Neuronal stem cell (in vitro differentiated cells): ENCODE results near the gene FHIT.

ENCODE experiments used
- DNase-seq: peaks from one replicate; pipeline ENCODE4 v3.0.0-alpha.2; 2013; ENCODE audit warnings: low spot score
- H2AFZ ChIP-seq: one replicate; pipeline ENCODE4 v1.6.1; 2013; ENCODE audit warnings: mild to moderate bottlenecking, low read length, inconsistent platforms
- H2AK5ac ChIP-seq: 2 replicates; pipeline ENCODE4 v1.6.1; 2013; ENCODE audit warnings: low read depth, mild to moderate bottlenecking, inconsistent platforms, low read length, moderate library complexity, mixed read lengths
- H2BK120ac ChIP-seq: 2 replicates; pipeline ENCODE4 v1.6.1; 2013; ENCODE audit warnings: low read depth, mild to moderate bottlenecking, inconsistent platforms, low read length, moderate library complexity, mixed read lengths
- H2BK12ac ChIP-seq: one replicate; pipeline ENCODE4 v1.6.1; 2013; ENCODE audit warnings: low read length, inconsistent platforms
- H2BK15ac ChIP-seq: 2 replicates; pipeline ENCODE4 v1.6.1; 2013; ENCODE audit warnings: mild to moderate bottlenecking, low read length, inconsistent platforms, mixed read lengths
- H2BK5ac ChIP-seq: one replicate; pipeline ENCODE4 v1.6.1; 2013; ENCODE audit warnings: inconsistent platforms, mild to moderate bottlenecking, low read length, moderate library complexity
- H3K14ac ChIP-seq: one replicate; pipeline ENCODE4 v1.6.1; 2013; ENCODE audit warnings: low read length, inconsistent platforms
- H3K18ac ChIP-seq: 2 replicates; pipeline ENCODE4 v1.6.1; 2013; ENCODE audit warnings: low read length, inconsistent platforms
- H3K23ac ChIP-seq: 2 replicates; pipeline ENCODE4 v1.6.1; 2013; ENCODE audit warnings: low read depth, mild to moderate bottlenecking, mixed read lengths, low read length, inconsistent platforms; ENCODE audit not compliant: poor library complexity
- H3K27ac ChIP-seq: replicated peaks from 3 replicates; pipeline ENCODE4 v1.5.1; 2013; ENCODE audit warnings: low read length, inconsistent platforms
- H3K27me3 ChIP-seq, 3 experiments: 2 replicates each; pipeline ENCODE4 v1.6.1; 2013; ENCODE audit warnings: low read length in 3 of 3, mild to moderate bottlenecking in 2 of 3, inconsistent platforms in 1 of 3, low read depth in 1 of 3, mixed read lengths in 1 of 3, moderate library complexity in 1 of 3; ENCODE audit not compliant: control insufficient read depth in 3 of 3, insufficient read depth in 3 of 3
- H3K36me3 ChIP-seq, 2 donors: replicated peaks in 1 of 2; 2 replicates each; pipeline ENCODE4 v1.6.1; 2013; ENCODE audit warnings: low read length in 2 of 2; ENCODE audit not compliant: control insufficient read depth in 2 of 2, insufficient read depth in 2 of 2
- H3K4ac ChIP-seq: 2 replicates; pipeline ENCODE4 v1.6.1; 2013; ENCODE audit warnings: inconsistent platforms, mild to moderate bottlenecking, low read length, moderate library complexity
- H3K4me1 ChIP-seq, 2 donors: 1 replicate in 1 of 2; 2 replicates in 1 of 2; pipeline ENCODE4 v1.6.1; 2013; ENCODE audit warnings: low read length in 2 of 2, low read depth in 1 of 2; ENCODE audit not compliant: control insufficient read depth in 2 of 2, insufficient read depth in 1 of 2
- H3K4me2 ChIP-seq: one replicate; pipeline ENCODE4 v1.6.1; 2013; ENCODE audit warnings: mild to moderate bottlenecking, low read length, inconsistent platforms; ENCODE audit not compliant: insufficient read depth, poor library complexity, severe bottlenecking
- H3K4me3 ChIP-seq, 2 donors: 2 replicates each; pipeline ENCODE4 v1.5.1; 2013; ENCODE audit warnings: low read length in 2 of 2, mild to moderate bottlenecking in 2 of 2, inconsistent platforms in 1 of 2, moderate library complexity in 1 of 2
- H3K79me1 ChIP-seq: one replicate; pipeline ENCODE4 v1.6.1; 2013; ENCODE audit warnings: low read depth, mild to moderate bottlenecking, inconsistent platforms, low read length, moderate library complexity
- H3K9ac ChIP-seq: one replicate; pipeline ENCODE4 v1.6.1; 2013; ENCODE audit warnings: mild to moderate bottlenecking, low read depth, low read length, inconsistent platforms; ENCODE audit not compliant: poor library complexity
- H3K9me3 ChIP-seq, 2 donors: replicated peaks in 1 of 2; 2 replicates each; pipeline versions ENCODE3 to v1.6.1; 2013; ENCODE audit warnings: low read length in 2 of 2, mild to moderate bottlenecking in 2 of 2, inconsistent platforms in 1 of 2, low read depth in 1 of 2, mixed read lengths in 1 of 2, moderate library complexity in 1 of 2; ENCODE audit not compliant: control insufficient read depth in 2 of 2, insufficient read depth in 1 of 2
- H4K8ac ChIP-seq: one replicate; pipeline ENCODE4 v1.6.1; 2013; ENCODE audit warnings: low read depth, mild to moderate bottlenecking, inconsistent platforms, low read length, moderate library complexity
- H4K91ac ChIP-seq: one replicate; pipeline ENCODE4 v1.6.1; 2013; ENCODE audit warnings: low read length, low read depth, mild to moderate bottlenecking, inconsistent platforms; ENCODE audit not compliant: poor library complexity
- WGBS, 2 donors: extraction: QIAGEN DNeasy Blood & Tissue Kit; methylation state at CpG; one replicate each; pipeline ENCODE4 v1.1.7; 2013; ENCODE audit warnings: missing lambda C conversion rate in 2 of 2, mixed read lengths in 1 of 2; ENCODE audit not compliant: insufficient read length in 2 of 2, insufficient replicate concordance in 1 of 2; ENCODE audit errors: extremely low coverage in 2 of 2; 5-methylcytosine and 5-hydroxymethylcytosine counted together

FHIT gene

DNA sequence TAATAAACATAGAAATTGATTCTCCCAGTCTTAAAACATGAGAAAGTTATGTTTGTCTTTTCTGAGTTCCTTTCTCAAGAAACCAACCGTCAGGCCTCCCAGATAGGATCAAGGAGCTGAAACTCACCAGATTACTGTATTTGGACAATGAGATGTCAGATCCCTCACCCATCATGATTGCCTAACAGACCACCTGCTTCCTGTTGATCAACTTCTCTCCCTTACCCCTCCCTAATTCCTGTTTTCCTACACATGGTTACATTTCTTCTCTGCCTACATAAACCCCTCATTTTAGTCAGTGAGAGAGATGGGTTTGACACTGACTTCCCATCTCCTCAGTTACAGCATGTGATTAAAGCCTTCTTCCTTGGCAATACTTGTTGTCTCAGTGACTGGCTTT, 917.5 kb downstream of the FHIT start:
- H2BK5ac ChIP-seq = no peak overlapping the region
- DNase-seq = no peak
- no peak overlapping the region for H3K18ac ChIP-seq
- H2AK5ac ChIP-seq = no peak overlapping the region
- H3K79me1 ChIP-seq = no peaks in the 10 kb centered on the region
- no peaks in the 10 kb centered on the region for H3K9me3 ChIP-seq
- H3K27me3 ChIP-seq = no peaks in the 10 kb centered on the region
- no peak overlapping the region for H3K14ac ChIP-seq
- no peak overlapping the region for H3K23ac ChIP-seq
- H4K91ac ChIP-seq = no peak overlapping the region
- no peak overlapping the region for H3K4me3 ChIP-seq
- H3K9ac ChIP-seq = no peak overlapping the region
- no peak overlapping the region for H2BK15ac ChIP-seq
- no peak overlapping the region for H3K4ac ChIP-seq
- no peaks in the 10 kb centered on the region for H3K36me3 ChIP-seq
- no peak overlapping the region for H4K8ac ChIP-seq
- H3K27ac ChIP-seq = no peak overlapping the region
- no peak overlapping the region for H3K4me2 ChIP-seq
- no peaks in the 10 kb centered on the region for H3K4me1 ChIP-seq
- H2BK120ac ChIP-seq = no peak overlapping the region
- H2AFZ ChIP-seq = no peak overlapping the region
- no CpG with 5 or more reads among the region's 1 CpG for WGBS, 2 donors
- no peak overlapping the region for H2BK12ac ChIP-seq

DNA sequence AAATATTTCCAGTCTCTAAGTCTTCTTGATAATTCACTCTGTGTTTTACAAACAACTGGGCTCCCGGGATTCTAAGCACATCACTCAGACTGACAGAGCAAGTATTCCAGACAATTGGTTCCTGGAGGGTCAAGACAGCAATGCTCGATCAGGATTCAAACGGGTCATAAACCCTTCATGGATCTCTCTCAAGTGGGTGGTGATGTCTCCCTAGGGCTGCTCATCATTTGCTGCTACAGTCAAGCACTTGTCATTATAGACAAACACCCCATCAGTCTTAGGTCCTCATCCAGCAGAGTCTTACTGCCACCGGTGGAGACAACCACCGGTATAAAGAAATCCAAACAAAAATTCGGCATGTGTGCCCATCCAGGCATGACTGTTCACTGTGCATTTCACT, 921.1 kb downstream of the FHIT start:
- WGBS, 2 donors = no CpG with 5 or more reads among the region's 6 CpGs
- no peak overlapping the region for H4K8ac ChIP-seq
- H3K9ac ChIP-seq = no peak overlapping the region
- no peak overlapping the region for H3K4ac ChIP-seq
- no peak overlapping the region for H2BK15ac ChIP-seq
- no peaks in the 10 kb centered on the region for H3K36me3 ChIP-seq
- no peak overlapping the region for H3K27ac ChIP-seq
- H3K4me3 ChIP-seq = no peak overlapping the region
- no peak overlapping the region for H3K14ac ChIP-seq
- H2AK5ac ChIP-seq = no peak overlapping the region
- no peak overlapping the region for H2BK120ac ChIP-seq
- H3K4me1 ChIP-seq = peaks cover 0 to 3% of the 10 kb centered on the region in 2 donors
- no peak overlapping the region for H2BK5ac ChIP-seq
- H3K27me3 ChIP-seq = no peaks in the 10 kb centered on the region
- H3K18ac ChIP-seq = no peak overlapping the region
- no peak overlapping the region for H4K91ac ChIP-seq
- H2AFZ ChIP-seq = no peak overlapping the region
- no peak for DNase-seq
- H2BK12ac ChIP-seq = no peak overlapping the region
- H3K23ac ChIP-seq = no peak overlapping the region
- no peaks in the 10 kb centered on the region for H3K9me3 ChIP-seq
- no peak overlapping the region for H3K4me2 ChIP-seq
- H3K79me1 ChIP-seq = no peaks in the 10 kb centered on the region

DNA sequence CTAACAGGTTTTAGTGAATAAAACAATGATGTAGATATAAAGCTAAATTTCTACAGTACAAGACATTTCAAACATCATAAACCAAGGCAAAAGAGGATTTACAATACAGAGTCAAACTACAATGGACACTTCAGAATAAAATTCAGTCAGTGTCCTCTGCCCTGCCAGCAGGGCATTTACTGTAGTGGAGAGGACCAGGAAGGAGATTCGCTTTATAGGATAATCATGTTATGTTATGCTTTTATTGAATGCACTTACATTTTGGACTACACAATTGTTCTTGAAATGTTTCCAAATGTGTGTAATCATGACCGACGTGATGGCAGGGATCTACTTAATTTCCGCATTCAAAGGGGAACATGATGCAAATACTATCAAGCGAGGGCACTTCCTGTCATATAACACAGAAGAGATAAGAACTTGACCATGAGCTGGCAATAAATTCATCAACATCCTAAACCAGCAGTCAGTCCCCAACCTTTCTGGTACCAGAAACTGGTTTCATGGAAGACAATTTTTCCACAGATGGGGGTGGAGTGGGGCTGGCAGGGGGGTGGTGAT, 925.6 kb downstream of the FHIT start:
- Histone ChIP-seq H2BK12ac (no peak overlapping the region), H3K36me3 (no peaks in the 10 kb centered on the region)

DNA sequence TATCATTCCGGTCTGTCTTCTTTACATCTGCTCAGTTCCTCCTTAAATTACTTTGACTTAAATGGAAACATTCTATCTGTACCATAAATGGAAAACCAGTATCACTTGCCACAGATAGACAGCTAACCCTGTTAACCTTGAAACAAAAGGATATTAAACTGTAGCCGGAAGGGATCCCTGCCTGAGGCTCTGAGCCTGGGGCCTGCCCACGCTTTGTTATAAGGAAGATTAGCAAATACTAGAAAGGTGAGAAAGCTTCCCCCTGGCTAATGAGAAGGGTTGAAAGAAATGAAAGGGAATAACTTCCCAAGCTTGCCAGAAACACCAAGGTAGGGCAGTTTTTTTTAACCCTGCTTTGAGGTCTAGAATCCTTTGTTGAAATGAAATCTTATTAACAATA, 927.6 kb downstream of the FHIT start:
- Histone ChIP-seq H2AFZ (no peak overlapping the region), H3K27ac (no peak overlapping the region), H3K36me3 (no peaks in the 10 kb centered on the region), H2BK120ac (no peak overlapping the region), H2BK5ac (no peak overlapping the region), H3K4me2 (no peak overlapping the region), H4K91ac (no peak overlapping the region), H2BK15ac (no peak overlapping the region), H3K4ac (no peak overlapping the region), H3K9me3 (no peaks in the 10 kb centered on the region), H3K4me1 (peaks cover 0 to 5% of the 10 kb centered on the region in 2 donors), H3K23ac (no peak overlapping the region), H2AK5ac (no peak overlapping the region), H3K18ac (no peak overlapping the region), H3K14ac (no peak overlapping the region), H4K8ac (no peak overlapping the region), H2BK12ac (no peak overlapping the region), H3K79me1 (no peaks in the 10 kb centered on the region), H3K9ac (no peak overlapping the region), H3K27me3 (no peaks in the 10 kb centered on the region), H3K4me3 (no peak overlapping the region)
- DNase-seq = peak; percentile 3
- WGBS, 2 donors = no CpG with 5 or more reads among the region's 3 CpGs

More for the DNA sequence above, 925.6 kb downstream of the FHIT start:
- H3K4me3 ChIP-seq = no peak overlapping the region
- H2BK120ac ChIP-seq = no peak overlapping the region
- H2AK5ac ChIP-seq = no peak overlapping the region
- H3K9ac ChIP-seq = no peak overlapping the region
- no peaks in the 10 kb centered on the region for H3K27me3 ChIP-seq
- no peaks in the 10 kb centered on the region for H3K9me3 ChIP-seq
- H4K8ac ChIP-seq = no peak overlapping the region
- no peak overlapping the region for H2BK5ac ChIP-seq
- no CpG with 5 or more reads among the region's 5 CpGs for WGBS, 2 donors
- H2AFZ ChIP-seq = no peak overlapping the region
- no peak overlapping the region for H3K23ac ChIP-seq
- H3K18ac ChIP-seq = no peak overlapping the region
- no peak overlapping the region for H3K27ac ChIP-seq
- H3K14ac ChIP-seq = no peak overlapping the region
- no peaks in the 10 kb centered on the region for H3K79me1 ChIP-seq
- no peak overlapping the region for H3K4me2 ChIP-seq
- no peak overlapping the region for H4K91ac ChIP-seq
- no peak overlapping the region for H2BK15ac ChIP-seq
- no peak overlapping the region for H3K4ac ChIP-seq
- peaks cover 0 to 5% of the 10 kb centered on the region in 2 donors for H3K4me1 ChIP-seq
- DNase-seq = no peak
